Fibroblast of lung (primary cell): ENCODE results near the gene FGFR3.

Experiments used
- EZH2 ChIP-seq: IDR thresholded peaks from 2 replicates; pipeline ENCODE4 v1.5.1; 2012; ENCODE audit warnings: low read length, control low read depth, mild to moderate bottlenecking; ENCODE audit errors: missing control alignments
- TF ChIP-seq, protein P1 (sequence below), 2 donors: IDR thresholded peaks in 1 of 2; conservative IDR thresholded peaks in 1 of 2; 1 replicate in 1 of 2; 2 replicates in 1 of 2; pipeline ENCODE4 v1.5.1; 2011 to 2012; ENCODE audit warnings: low read length in 2 of 2, control low read depth in 1 of 2, inconsistent platforms in 1 of 2, low read depth in 1 of 2, mild to moderate bottlenecking in 1 of 2

DNA sequence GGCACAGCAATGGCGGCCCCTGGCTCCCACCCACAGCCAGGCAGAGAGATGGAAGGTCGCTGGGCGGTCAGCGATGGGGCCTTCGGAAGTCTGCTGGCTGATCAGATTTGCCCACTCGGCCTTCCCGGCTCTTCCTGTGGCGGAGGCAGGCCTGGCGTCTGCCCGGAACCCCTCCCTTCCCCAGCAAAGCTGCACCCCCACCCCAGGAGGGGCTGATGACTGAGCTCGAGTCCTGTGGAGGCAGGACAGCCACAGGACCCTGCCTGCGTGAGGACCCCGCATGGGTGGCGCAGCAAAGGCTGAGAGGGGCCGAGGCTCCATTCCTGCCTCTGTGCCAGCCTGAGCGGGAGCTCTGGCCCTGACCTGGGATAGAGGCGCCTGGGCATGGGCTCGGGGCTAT lies 37.0 kb upstream of the FGFR3 start:
- TF ChIP-seq, protein P1, sequence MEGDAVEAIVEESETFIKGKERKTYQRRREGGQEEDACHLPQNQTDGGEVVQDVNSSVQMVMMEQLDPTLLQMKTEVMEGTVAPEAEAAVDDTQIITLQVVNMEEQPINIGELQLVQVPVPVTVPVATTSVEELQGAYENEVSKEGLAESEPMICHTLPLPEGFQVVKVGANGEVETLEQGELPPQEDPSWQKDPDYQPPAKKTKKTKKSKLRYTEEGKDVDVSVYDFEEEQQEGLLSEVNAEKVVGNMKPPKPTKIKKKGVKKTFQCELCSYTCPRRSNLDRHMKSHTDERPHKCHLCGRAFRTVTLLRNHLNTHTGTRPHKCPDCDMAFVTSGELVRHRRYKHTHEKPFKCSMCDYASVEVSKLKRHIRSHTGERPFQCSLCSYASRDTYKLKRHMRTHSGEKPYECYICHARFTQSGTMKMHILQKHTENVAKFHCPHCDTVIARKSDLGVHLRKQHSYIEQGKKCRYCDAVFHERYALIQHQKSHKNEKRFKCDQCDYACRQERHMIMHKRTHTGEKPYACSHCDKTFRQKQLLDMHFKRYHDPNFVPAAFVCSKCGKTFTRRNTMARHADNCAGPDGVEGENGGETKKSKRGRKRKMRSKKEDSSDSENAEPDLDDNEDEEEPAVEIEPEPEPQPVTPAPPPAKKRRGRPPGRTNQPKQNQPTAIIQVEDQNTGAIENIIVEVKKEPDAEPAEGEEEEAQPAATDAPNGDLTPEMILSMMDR (conservative IDR thresholded peaks at IDR 0.05 in 1 of 2, IDR thresholded peaks at IDR 0.05 in 1 of 2; ENCODE audit: low read depth in 1 of 2, low read length in 2 of 2): no peak
- TF ChIP-seq EZH2: no peak
